ENCODE results near the gene ARHGAP40.

GRCh38 chr20:38672504-38672903, 70.9 kb downstream of the ARHGAP40 start:
- TF ChIP-seq CTCF (IDR thresholded peaks at IDR 0.05; ENCODE audit: borderline replicate concordance, extremely low read depth, low read length, poor library complexity, severe bottlenecking) (no peak), EZH2 (IDR thresholded peaks at IDR 0.05; ENCODE audit: borderline replicate concordance, low read depth, low read length, severe bottlenecking) (no peak)
